ENCODE results near the gene TMEM45B. TPM values are rescaled to one million over a fixed set of nuclear protein-coding genes. Genes with fewer than 3 reads are reported as not detected.

Gene TMEM45B
- polyA plus RNA-seq, 1 donor from 2014 or later = not detected

DNA sequence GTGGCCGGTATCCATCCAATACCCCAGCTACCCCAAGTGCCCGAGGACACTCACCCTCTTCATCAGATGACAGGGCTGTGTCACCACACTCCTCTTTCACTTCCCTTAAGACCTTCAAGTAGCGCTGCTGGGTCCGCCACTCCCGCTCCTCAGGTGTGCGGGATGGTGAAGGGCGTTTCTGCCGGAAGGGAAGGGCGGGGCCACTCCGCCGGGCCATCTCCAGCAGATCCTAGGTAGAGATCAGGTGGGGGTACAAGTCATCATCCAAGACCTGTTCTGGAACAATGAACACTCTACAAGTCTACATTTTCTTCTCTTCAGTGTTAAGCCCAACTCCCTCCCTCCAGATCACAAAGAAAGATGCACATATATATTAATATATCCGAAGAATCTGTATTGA is 69.7 kb downstream of the TMEM45B start:
- H3K9me2 ChIP-seq (ENCODE audit: insufficient read depth, low read length) = no peaks in the 10 kb centered on the region
- no peak overlapping the region for H3K4me3 ChIP-seq (ENCODE audit: low read length)
- H3K27me3 ChIP-seq (ENCODE audit: insufficient read depth, low read depth, low read length) = no peaks in the 10 kb centered on the region
- no peaks in the 10 kb centered on the region for H3K9me3 ChIP-seq (ENCODE audit: low read length)
- H3F3A ChIP-seq (ENCODE audit: insufficient read depth, low read length, poor library complexity, severe bottlenecking) = no peaks in the 10 kb centered on the region
- H3K4me2 ChIP-seq (ENCODE audit: low read length) = no peak overlapping the region
- TF ChIP-seq POLR2AphosphoS5 (IDR thresholded peaks at IDR 0.05) = no peak
- TF ChIP-seq, protein P1, sequence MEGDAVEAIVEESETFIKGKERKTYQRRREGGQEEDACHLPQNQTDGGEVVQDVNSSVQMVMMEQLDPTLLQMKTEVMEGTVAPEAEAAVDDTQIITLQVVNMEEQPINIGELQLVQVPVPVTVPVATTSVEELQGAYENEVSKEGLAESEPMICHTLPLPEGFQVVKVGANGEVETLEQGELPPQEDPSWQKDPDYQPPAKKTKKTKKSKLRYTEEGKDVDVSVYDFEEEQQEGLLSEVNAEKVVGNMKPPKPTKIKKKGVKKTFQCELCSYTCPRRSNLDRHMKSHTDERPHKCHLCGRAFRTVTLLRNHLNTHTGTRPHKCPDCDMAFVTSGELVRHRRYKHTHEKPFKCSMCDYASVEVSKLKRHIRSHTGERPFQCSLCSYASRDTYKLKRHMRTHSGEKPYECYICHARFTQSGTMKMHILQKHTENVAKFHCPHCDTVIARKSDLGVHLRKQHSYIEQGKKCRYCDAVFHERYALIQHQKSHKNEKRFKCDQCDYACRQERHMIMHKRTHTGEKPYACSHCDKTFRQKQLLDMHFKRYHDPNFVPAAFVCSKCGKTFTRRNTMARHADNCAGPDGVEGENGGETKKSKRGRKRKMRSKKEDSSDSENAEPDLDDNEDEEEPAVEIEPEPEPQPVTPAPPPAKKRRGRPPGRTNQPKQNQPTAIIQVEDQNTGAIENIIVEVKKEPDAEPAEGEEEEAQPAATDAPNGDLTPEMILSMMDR (IDR thresholded peaks at IDR 0.05; ENCODE audit: poor library complexity, severe bottlenecking) = no peak
- no peak overlapping the region for H2AFZ ChIP-seq (ENCODE audit: low read depth, low read length)
- H3K27ac ChIP-seq (ENCODE audit: low read length) = no peak overlapping the region
- H3K36me3 ChIP-seq (ENCODE audit: insufficient read depth, low read length) = peaks cover 23% of the 10 kb centered on the region
- H3K9ac ChIP-seq (ENCODE audit: low read length) = no peak overlapping the region
- H4K20me1 ChIP-seq (ENCODE audit: insufficient read depth) = no peaks in the 10 kb centered on the region
- no peaks in the 10 kb centered on the region for H3K79me2 ChIP-seq (replicated peaks; ENCODE audit: insufficient read depth, low read length)

DNA sequence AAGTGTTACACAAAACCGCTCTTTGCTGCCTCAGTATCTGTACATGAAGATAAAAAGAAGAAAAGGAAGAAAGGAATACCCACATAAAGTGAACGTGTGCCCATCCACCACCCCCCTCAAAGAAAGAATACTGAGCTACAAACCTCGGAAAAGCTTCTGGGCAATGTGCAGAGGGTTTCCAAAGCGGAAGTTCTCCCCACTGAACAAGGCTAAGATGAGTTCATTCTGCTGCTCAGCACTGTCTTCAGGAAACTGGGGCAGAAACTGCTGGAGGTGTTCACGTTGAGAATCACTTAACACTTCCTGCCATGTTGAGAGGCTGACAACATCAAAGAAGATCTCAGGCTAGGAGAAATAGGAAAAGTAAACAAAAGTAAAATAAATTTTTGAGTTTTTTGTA is 72.8 kb downstream of the TMEM45B start:
- peaks cover under 1% of the 10 kb centered on the region for H3K79me2 ChIP-seq (replicated peaks; ENCODE audit: insufficient read depth, low read length)
- H3K9me3 ChIP-seq (ENCODE audit: low read length) = no peaks in the 10 kb centered on the region
- no peaks in the 10 kb centered on the region for H3K9me2 ChIP-seq (ENCODE audit: insufficient read depth, low read length)
- no peak overlapping the region for H3K4me2 ChIP-seq (ENCODE audit: low read length)
- no peaks in the 10 kb centered on the region for H3K27me3 ChIP-seq (ENCODE audit: insufficient read depth, low read depth, low read length)
- no peaks in the 10 kb centered on the region for H3F3A ChIP-seq (ENCODE audit: insufficient read depth, low read length, poor library complexity, severe bottlenecking)
- H4K20me1 ChIP-seq (ENCODE audit: insufficient read depth) = no peaks in the 10 kb centered on the region
- TF ChIP-seq RAD21 (conservative IDR thresholded peaks at IDR 0.05) = no peak
- no peak for TF ChIP-seq EZH2 (IDR thresholded peaks at IDR 0.05; ENCODE audit: borderline replicate concordance, insufficient read depth, low read length, poor library complexity, severe bottlenecking)
- TF ChIP-seq, protein P1 (IDR thresholded peaks at IDR 0.05; ENCODE audit: poor library complexity, severe bottlenecking) = no peak
- TF ChIP-seq, protein P2, sequence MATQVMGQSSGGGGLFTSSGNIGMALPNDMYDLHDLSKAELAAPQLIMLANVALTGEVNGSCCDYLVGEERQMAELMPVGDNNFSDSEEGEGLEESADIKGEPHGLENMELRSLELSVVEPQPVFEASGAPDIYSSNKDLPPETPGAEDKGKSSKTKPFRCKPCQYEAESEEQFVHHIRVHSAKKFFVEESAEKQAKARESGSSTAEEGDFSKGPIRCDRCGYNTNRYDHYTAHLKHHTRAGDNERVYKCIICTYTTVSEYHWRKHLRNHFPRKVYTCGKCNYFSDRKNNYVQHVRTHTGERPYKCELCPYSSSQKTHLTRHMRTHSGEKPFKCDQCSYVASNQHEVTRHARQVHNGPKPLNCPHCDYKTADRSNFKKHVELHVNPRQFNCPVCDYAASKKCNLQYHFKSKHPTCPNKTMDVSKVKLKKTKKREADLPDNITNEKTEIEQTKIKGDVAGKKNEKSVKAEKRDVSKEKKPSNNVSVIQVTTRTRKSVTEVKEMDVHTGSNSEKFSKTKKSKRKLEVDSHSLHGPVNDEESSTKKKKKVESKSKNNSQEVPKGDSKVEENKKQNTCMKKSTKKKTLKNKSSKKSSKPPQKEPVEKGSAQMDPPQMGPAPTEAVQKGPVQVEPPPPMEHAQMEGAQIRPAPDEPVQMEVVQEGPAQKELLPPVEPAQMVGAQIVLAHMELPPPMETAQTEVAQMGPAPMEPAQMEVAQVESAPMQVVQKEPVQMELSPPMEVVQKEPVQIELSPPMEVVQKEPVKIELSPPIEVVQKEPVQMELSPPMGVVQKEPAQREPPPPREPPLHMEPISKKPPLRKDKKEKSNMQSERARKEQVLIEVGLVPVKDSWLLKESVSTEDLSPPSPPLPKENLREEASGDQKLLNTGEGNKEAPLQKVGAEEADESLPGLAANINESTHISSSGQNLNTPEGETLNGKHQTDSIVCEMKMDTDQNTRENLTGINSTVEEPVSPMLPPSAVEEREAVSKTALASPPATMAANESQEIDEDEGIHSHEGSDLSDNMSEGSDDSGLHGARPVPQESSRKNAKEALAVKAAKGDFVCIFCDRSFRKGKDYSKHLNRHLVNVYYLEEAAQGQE (IDR thresholded peaks at IDR 0.05; ENCODE audit: borderline replicate concordance) = no peak
- no peak for TF ChIP-seq EP300 (conservative IDR thresholded peaks at IDR 0.05; ENCODE audit: poor library complexity, severe bottlenecking)
- TF ChIP-seq MXI1 (conservative IDR thresholded peaks at IDR 0.05; ENCODE audit: poor library complexity, severe bottlenecking) = no peak
- TF ChIP-seq POLR2AphosphoS5 (IDR thresholded peaks at IDR 0.05) = no peak
- TF ChIP-seq TAF1 (IDR thresholded peaks at IDR 0.05; ENCODE audit: low read depth) = no peak
- TF ChIP-seq SMC3 (conservative IDR thresholded peaks at IDR 0.05; ENCODE audit: poor library complexity) = no peak
- H2AFZ ChIP-seq (ENCODE audit: low read depth, low read length) = no peak overlapping the region
- no peak overlapping the region for H3K9ac ChIP-seq (ENCODE audit: low read length)
- no peak overlapping the region for H3K27ac ChIP-seq (ENCODE audit: low read length)
- H3K4me3 ChIP-seq (ENCODE audit: low read length) = no peak overlapping the region
- H3K36me3 ChIP-seq (ENCODE audit: insufficient read depth, low read length) = peaks cover 12% of the 10 kb centered on the region
